Activated naive CD4-positive, alpha-beta T cell treated with anti-CD3 and anti-CD28 coated beads, Interleukin-2, amount 50 U/mL, for 16 hours (primary cell): Measurements from ENCODE around the gene APPL1.

Source experiments
- DNase-seq: peaks from one replicate; pipeline ENCODE4 v3.0.0-alpha.2; 2020

The APPL1 gene

DNA sequence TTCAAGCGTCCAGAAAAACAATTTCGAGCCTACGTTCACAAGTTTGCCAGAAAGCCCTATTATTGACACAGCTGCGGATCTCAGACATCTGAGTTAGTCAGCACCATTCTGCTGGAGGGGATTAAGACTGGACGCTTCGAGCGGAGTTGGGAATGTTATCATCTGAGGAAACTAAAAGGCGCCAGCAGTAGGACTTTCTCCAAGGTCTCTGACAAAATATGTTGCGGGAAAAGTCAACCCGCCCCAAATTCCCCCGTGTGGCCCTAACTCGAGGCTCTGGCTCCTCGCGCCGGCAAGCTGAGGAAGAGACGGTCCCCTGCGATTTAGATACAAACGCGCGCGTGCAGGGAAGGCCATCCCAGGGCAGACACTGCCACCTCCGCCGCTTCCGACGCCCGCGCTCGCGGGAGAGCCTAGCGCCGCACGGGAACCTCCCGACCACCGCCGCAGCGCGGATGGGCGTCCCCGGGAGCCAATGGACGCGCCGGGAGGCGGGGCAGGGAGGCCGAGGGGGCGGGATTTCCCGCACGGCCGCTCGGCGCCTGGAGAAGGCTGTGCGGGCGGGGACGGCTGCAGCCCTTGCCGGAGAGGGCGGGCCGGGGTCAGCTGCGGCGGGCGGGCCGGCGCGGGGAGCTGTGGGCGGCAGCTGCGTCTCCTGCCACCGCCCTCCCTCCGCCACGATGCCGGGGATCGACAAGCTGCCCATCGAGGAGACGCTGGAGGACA lies at the start of gene APPL1:
Gene APPL1 (plus strand): TSS at position 526 of the 726 bp plus-strand sequence. CDS start 155 bp downstream, at position 681.
- peak; percentile 89 for DNase-seq

- DNase-seq, result no peak
Observed at GRCh38 chr3:57179580-57180410, 47.7 kb upstream of the APPL1 start.

GRCh38 chr3:57184526-57184925 lies 43.0 kb upstream of the APPL1 start:
- no peak for DNase-seq

- DNase-seq, result no peak
Observed at GRCh38 chr3:57192028-57192427, 35.5 kb upstream of the APPL1 start.

- no peak for DNase-seq
Observed at GRCh38 chr3:57194641-57195040, 32.9 kb upstream of the APPL1 start.

- DNase-seq, result no peak
Observed at GRCh38 chr3:57199895-57200297, 27.6 kb upstream of the APPL1 start, which contains the start of gene HESX1. HESX1 (minus strand) TSS chr3:57199978; CDS start chr3:57199918, 60 bp downstream.

DNA sequence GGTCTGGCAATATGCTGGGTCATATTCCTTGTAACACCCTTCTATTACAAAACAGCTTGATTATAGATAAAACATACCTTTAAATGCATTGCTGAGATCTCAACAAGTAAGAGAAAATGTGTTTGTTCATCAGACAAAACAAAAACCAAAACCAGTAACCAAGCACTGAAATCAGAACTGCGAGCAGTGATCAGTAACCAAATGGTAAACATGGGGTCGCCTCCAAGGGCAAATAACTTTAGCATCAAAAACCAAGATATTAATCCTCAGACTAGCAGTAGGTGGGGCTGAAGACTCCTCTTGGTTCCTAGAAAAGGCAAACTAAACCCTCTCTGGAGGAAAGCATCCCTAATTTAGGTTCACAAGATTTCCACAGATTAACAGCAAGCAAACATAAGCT lies 21.1 kb upstream of the APPL1 start:
- no peak for DNase-seq

DNA sequence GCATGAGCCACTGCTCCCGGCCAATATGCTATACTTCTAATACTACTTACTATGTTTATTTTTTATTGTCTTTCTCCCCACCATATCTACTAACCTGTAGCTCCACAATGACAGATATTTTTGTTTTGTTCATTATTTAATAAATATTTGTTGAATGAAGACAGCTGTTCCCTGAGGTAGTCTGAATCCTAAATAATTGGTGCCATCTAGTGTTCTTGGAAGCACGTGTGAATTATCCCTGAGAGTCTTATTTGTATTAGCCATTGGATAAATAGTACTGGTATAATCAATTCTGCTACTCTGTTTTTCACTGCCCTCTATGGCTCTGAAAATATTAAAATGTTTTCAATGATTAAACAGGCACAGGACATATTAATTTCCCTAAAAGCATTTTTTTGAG lies 5.6 kb upstream of the APPL1 start:
- DNase-seq, result no peak

GRCh38 chr3:57224856-57225255 lies 2.7 kb upstream of the APPL1 start:
- DNase-seq, result no peak

DNA sequence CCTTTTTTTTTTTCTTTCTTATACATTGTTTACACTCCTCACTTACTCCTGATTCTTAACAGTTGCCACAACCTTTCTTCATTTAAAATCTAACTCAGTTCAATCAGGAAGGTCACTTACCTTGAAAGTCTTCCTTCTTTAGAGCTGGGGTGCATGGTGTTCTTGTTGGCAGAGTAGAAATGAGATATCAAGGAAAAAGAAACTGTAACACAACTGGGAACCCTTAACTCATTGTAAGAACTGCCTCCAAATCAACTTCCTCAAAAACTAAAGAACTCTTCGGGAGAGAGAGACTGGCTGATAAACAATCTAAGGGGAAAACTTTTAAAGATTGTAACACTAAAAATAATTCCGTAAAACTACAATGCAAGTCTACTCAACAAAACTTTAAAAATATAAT lies 1.4 kb upstream of the APPL1 start:
- DNase-seq, result no peak

DNA sequence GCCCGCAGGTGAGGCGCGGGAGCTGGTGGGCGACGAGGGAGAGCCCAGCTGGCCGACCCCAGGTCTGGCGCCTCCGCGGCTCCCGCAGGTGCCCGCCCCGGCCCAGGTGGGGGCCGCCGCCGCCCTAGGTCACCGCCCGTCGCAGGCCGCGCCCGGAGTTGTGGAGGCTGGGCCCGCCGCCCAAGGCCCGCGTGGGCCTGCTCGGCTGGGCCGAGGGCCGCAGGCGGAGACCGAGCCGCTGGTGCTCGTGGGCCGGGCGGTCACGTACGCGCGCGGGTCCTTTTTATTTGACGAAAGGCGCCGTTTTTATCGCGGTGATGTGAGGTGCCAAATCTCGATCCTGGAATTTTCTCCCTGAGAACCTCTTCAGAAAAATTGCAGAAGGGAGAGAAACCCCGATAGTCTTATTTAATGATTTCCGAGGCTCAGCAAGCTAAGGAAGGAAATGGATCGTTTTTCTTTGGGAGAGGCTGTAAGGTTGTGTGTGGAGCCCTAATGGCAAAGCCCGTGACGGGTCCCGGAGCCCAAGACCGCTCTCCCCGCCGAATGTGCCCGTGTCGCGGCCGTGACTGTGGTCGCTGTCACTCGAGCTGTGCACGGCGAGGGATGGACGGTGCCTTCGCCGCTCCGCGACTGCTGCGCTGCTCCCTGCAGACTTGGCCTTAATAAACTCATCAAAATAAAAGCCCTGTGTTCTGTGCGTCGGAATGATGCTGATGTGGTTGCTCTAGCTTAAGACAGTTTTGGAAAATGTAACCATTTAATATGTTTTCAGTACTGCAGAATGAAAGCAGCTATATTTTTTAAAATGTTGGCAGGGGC lies 612 bp downstream of the APPL1 start:
- peak; percentile 44 for DNase-seq

- no peak for DNase-seq
Observed at GRCh38 chr3:57230006-57230405, 2.5 kb downstream of the APPL1 start.

- no peak for DNase-seq
Observed at GRCh38 chr3:57233799-57234198, 6.3 kb downstream of the APPL1 start.

DNA sequence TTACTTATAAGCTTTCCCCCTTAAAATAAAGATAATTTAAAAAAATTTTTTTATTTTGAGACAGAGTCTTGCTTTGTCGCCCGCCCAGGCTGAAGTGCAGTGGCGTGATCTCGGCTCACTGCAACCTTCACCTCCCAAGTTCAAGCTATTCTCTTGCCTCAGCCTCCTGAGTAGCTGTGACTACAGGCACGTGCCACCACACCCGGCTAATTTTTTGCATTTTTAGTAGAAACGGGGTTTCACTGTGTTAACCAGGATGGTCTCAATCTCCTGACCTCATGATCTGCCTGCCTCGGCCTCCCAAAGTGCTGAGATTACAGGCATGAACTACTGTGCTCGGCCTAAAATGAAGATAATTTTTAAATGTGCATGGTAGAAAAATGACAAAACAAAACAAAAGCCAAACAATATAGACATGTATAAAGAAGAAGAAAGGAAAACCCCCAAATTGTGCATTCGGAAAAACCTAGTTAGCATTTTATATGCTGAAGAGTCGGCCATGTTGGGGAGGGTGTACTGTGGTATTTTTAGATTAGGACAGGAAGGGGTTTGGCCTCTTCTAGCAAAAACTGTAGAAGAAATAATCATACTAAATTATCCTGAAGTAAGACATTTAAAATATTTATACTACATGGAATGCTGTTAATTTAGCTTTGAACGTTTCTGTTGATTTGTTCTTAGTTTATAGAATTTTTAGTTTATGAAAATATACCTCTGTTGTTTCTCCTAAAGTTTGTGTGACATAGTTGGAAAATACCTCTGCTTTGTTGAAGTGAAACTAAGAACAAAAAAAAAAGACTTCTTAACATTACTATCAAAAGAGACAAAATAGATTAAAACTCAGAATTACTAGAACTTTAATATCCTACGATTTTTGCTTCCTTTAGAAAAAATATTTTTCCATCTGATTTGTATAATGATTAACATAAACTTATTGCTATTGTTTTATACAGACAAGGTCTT lies 7.4 kb downstream of the APPL1 start:
- DNase-seq, result no peak

DNA sequence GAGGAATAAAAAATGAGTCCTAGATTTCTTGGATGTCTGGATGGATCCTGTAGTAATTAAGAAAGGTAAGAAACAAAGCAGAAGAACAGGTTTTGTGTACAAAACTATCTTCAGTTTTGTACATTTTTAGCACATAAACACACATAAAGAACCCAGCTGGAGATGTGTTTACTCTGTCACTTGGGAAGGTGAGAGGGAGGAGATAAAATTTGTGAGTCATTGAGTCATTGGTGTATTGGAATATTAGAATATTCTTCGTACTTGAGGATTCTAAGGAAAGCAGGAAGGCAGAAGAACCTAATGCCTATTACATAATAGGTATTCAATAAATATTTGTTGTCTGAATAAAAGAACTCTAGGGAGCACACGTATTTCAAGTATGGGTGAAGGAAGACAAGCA lies 17.4 kb downstream of the APPL1 start:
- DNase-seq, result no peak

GRCh38 chr3:57252404-57252803 lies 24.9 kb downstream of the APPL1 start:
- no peak for DNase-seq

GRCh38 chr3:57256844-57257243 lies 29.3 kb downstream of the APPL1 start:
- no peak for DNase-seq

DNA sequence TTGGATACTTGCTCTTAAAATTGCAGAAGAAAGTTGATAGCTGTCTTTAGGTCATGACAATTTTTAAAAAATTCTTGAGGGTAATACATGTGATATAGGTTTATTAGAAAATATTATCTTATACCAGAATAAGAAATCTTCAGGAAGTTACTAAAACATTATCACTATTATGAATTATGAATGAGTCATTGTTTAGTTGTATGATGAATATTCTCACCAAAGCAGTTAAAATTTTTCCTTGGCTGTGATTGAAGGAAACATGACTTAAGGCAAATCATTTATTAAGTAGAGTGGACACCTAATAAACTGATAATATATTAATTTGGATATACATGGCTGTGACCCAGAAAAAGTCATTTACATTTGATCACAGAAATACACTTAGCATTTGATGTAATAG lies 30.1 kb downstream of the APPL1 start:
- no peak for DNase-seq

GRCh38 chr3:57261119-57261518 lies 33.6 kb downstream of the APPL1 start:
- DNase-seq, result no peak

GRCh38 chr3:57261929-57262328 lies 34.4 kb downstream of the APPL1 start:
- no peak for DNase-seq

- DNase-seq, result no peak
Observed at GRCh38 chr3:57268416-57268815, 40.9 kb downstream of the APPL1 start.

DNA sequence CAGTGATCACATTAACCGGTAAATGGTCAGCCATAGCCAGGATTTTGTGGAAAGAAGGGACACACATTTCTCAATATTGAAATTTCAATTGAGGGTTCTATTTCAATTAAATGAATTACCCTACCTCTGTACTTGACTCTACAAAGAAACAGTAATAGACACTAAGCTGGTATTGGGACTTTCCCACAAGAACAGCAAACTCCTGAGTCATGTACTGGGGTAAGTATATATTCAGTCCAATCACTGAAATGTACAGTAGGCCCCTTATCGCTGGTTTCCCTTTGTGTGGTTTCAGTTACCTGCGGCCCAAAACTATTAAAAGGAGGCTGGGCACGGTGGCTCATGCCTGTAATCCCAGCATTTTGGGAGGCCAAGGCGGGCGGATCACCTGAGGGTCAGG lies 47.3 kb downstream of the APPL1 start:
- no peak for DNase-seq
